HCT116 (cell line): Measurements from ENCODE around the gene NDE1.

Experiments
- CBX3 ChIP-seq: IDR thresholded peaks from 2 replicates; pipeline ENCODE4 v1.6.1; 2012; ENCODE audit warnings: low read depth
- CTCF ChIP-seq, 3 experiments: fragments of 200-600 bp in 1 of 3; sonication (generic) in 1 of 3; IDR thresholded peaks in 2 of 3; conservative IDR thresholded peaks in 1 of 3; 2 replicates each; pipeline ENCODE4 v1.5.1; 2012 to 2017; ENCODE audit warnings: low read depth in 2 of 3, low read length in 2 of 3, antibody characterized with exemption in 1 of 3, borderline replicate concordance in 1 of 3, control low read depth in 1 of 3, mild to moderate bottlenecking in 1 of 3, mixed read lengths in 1 of 3, mixed run types in 1 of 3, moderate library complexity in 1 of 3; ENCODE audit not compliant: insufficient read depth in 1 of 3
- EZH2 ChIP-seq: fragments of 200-600 bp; sonication (generic); IDR thresholded peaks from 2 replicates; pipeline ENCODE4 v1.6.1; 2017; ENCODE audit warnings: antibody characterized with exemption, mixed run types
- POLR2A ChIP-seq: IDR thresholded peaks from 2 replicates; pipeline ENCODE4 v1.7.0; 2011; ENCODE audit warnings: borderline replicate concordance; ENCODE audit not compliant: insufficient read depth, insufficient read length; ENCODE audit errors: extremely low read depth
- SIN3A ChIP-seq: IDR thresholded peaks from 2 replicates; pipeline ENCODE4 v1.6.1; 2012; ENCODE audit warnings: low read depth
- SP1 ChIP-seq: IDR thresholded peaks from 2 replicates; pipeline ENCODE4 v1.6.1; 2012; ENCODE audit warnings: low read depth

- TF ChIP-seq CBX3 (0 out of 2 replicates have a peak, but pooled peaks have one; percentile 20), CTCF (IDR thresholded peaks at IDR 0.05 in 2 of 3, conservative IDR thresholded peaks at IDR 0.05 in 1 of 3; ENCODE audit: borderline replicate concordance in 1 of 3, insufficient read depth in 1 of 3, low read depth in 2 of 3, low read length in 2 of 3) (peak; percentile 21 to 78 (median 75); a peak in 5 of 6 replicates), POLR2A (no peak), SP1 (no peak), EZH2 (no peak), SIN3A (no peak)
These were observed 32.1 kb downstream of the NDE1 start for GRCh38 chr16:15682105-15682570.
